Hepatocyte (in vitro differentiated cells): Measurements from ENCODE around the gene HNRNPDL. TPM values are rescaled to one million over a fixed set of nuclear protein-coding genes. Genes with fewer than 3 reads are reported as not detected.
A peak's percentile ranks its signal among the peaks of the same experiment; 100 is the strongest.

Experiments used
- DNase-seq: peaks from one replicate; pipeline ENCODE4 v3.0.0-alpha.2; 2016; ENCODE audit warnings: low spot score
- H2AFZ ChIP-seq: fragments of 200-600 bp; sonication (generic); 2 replicates; pipeline ENCODE4 v1.6.0; 2016; ENCODE audit warnings: antibody characterized with exemption, mild to moderate bottlenecking
- H3K27ac ChIP-seq: fragments of 200-600 bp; sonication (generic); 2 replicates; pipeline ENCODE4 v1.5.1; 2016; ENCODE audit warnings: mild to moderate bottlenecking
- H3K27me3 ChIP-seq: fragments of 200-600 bp; sonication (generic); 2 replicates; pipeline ENCODE4 v1.6.1; 2016
- H3K36me3 ChIP-seq: fragments of 200-600 bp; sonication (generic); replicated peaks from 2 replicates; pipeline ENCODE4 v1.5.1; 2016; ENCODE audit warnings: low read depth; ENCODE audit not compliant: insufficient read depth
- H3K4me1 ChIP-seq: fragments of 200-600 bp; sonication (generic); 2 replicates; pipeline ENCODE4 v1.5.1; 2016; ENCODE audit warnings: mild to moderate bottlenecking, moderate library complexity; ENCODE audit not compliant: insufficient read depth
- H3K4me2 ChIP-seq: fragments of 200-600 bp; sonication (generic); 2 replicates; pipeline ENCODE4 v1.6.0; 2016
- H3K4me3 ChIP-seq: fragments of 200-600 bp; sonication (generic); 2 replicates; pipeline ENCODE4 v1.5.1; 2016; ENCODE audit warnings: mild to moderate bottlenecking
- H3K79me2 ChIP-seq: fragments of 200-600 bp; sonication (generic); 2 replicates; pipeline ENCODE4 v1.6.0; 2017; ENCODE audit warnings: mild to moderate bottlenecking
- H3K9me2 ChIP-seq: fragments of 200-600 bp; sonication (generic); replicated peaks from 2 replicates; pipeline ENCODE4 v1.6.0; 2017; ENCODE audit warnings: mild to moderate bottlenecking; ENCODE audit not compliant: insufficient read depth
- H3K9me3 ChIP-seq: fragments of 200-600 bp; sonication (generic); 2 replicates; pipeline ENCODE4 v1.5.1; 2016; ENCODE audit warnings: low read depth, mild to moderate bottlenecking
- H4K20me1 ChIP-seq: fragments of 200-600 bp; sonication (generic); 2 replicates; pipeline ENCODE4 v1.6.0; 2016; ENCODE audit warnings: mild to moderate bottlenecking; ENCODE audit not compliant: insufficient read depth, poor library complexity, severe bottlenecking
- CTCF ChIP-seq: fragments of 200-600 bp; sonication (generic); IDR thresholded peaks from 2 replicates; pipeline ENCODE4 v1.5.1; 2016; ENCODE audit warnings: antibody characterized with exemption, mild to moderate bottlenecking; ENCODE audit not compliant: poor library complexity
- EZH2 ChIP-seq: fragments of 200-600 bp; sonication (generic); IDR thresholded peaks from 2 replicates; pipeline ENCODE4 v1.6.1; 2016; ENCODE audit warnings: antibody characterized with exemption, mild to moderate bottlenecking, borderline replicate concordance
- EZH2phosphoT487 ChIP-seq: fragments of 200-600 bp; sonication (generic); IDR thresholded peaks from one replicate; pipeline ENCODE4 v1.6.1; 2018; ENCODE audit warnings: antibody characterized with exemption, mild to moderate bottlenecking, low read depth, moderate library complexity; ENCODE audit not compliant: unreplicated experiment, severe bottlenecking
- WGBS: methylation state at CpG from one replicate; pipeline ENCODE4 v1.1.6; 2016; ENCODE audit warnings: low lambda C conversion rate; ENCODE audit errors: missing lambda C conversion rate; 5-methylcytosine and 5-hydroxymethylcytosine counted together
- polyA plus RNA-seq: library from polyadenylated mRNA; unstranded; fragments of >200 nt; fragmentation: Nextera tagmentation; extraction: Ambion mirVana; gene quantifications from 2 replicates; pipeline ENCODE4 v1.2.1, GENCODE V29; 2016
- total RNA-seq: library from RNA; depleted of rRNA; stranded (reverse); fragments of >200 nt; gene quantifications from 2 replicates; pipeline ENCODE4 v1.2.3, GENCODE V29; 2014

Gene HNRNPDL
- total and polyA plus RNA-seq, 2 experiments from 2014 or later, result 187 to 268 TPM

- Histone ChIP-seq H3K4me3 (no peak overlapping the region), H3K27me3 (no peaks in the 10 kb centered on the region), H3K9me3 (no peaks in the 10 kb centered on the region), H3K9me2 (no peaks in the 10 kb centered on the region), H3K4me1 (peaks cover 4% of the 10 kb centered on the region), H2AFZ (no peak overlapping the region), H3K27ac (no peak overlapping the region), H3K36me3 (no peaks in the 10 kb centered on the region), H3K4me2 (no peak overlapping the region), H4K20me1 (no peaks in the 10 kb centered on the region), H3K79me2 (no peaks in the 10 kb centered on the region)
- DNase-seq, result no peak
- 100% methylated on average over 1 of the region's 1 CpG for WGBS
- TF ChIP-seq CTCF (no peak), EZH2phosphoT487 (no peak), EZH2 (no peak)
Observed at GRCh38 chr4:82463221-82463620, 33.0 kb upstream of the HNRNPDL start.

GRCh38 chr4:82462415-82462831 is 32.2 kb upstream of the HNRNPDL start:
- H3K9me2 ChIP-seq, result no peaks in the 10 kb centered on the region
- no peaks in the 10 kb centered on the region for H3K36me3 ChIP-seq
- no peak overlapping the region for H2AFZ ChIP-seq
- H3K9me3 ChIP-seq, result no peaks in the 10 kb centered on the region
- TF ChIP-seq CTCF (peak; percentile 98), EZH2 (no peak), EZH2phosphoT487 (no peak)
- DNase-seq, result peak; percentile 93
- no peak overlapping the region for H3K27ac ChIP-seq
- no peaks in the 10 kb centered on the region for H3K79me2 ChIP-seq
- H3K27me3 ChIP-seq, result no peaks in the 10 kb centered on the region
- H3K4me1 ChIP-seq, result peaks cover 4% of the 10 kb centered on the region
- no peaks in the 10 kb centered on the region for H4K20me1 ChIP-seq
- H3K4me3 ChIP-seq, result no peak overlapping the region
- 17% methylated on average over 7 of the region's 7 CpGs for WGBS
- H3K4me2 ChIP-seq, result peak overlapping the region; percentile 11

- H3K4me1 ChIP-seq, result peaks cover 4% of the 10 kb centered on the region
- H2AFZ ChIP-seq, result no peak overlapping the region
- no peak for DNase-seq
- no peaks in the 10 kb centered on the region for H3K79me2 ChIP-seq
- WGBS, result 90% methylated on average over 2 of the region's 2 CpGs
- no peaks in the 10 kb centered on the region for H3K9me2 ChIP-seq
- no peak for TF ChIP-seq EZH2phosphoT487
- no peak for TF ChIP-seq EZH2
- TF ChIP-seq CTCF, result no peak
- no peaks in the 10 kb centered on the region for H3K27me3 ChIP-seq
- no peak overlapping the region for H3K4me2 ChIP-seq
- no peaks in the 10 kb centered on the region for H3K36me3 ChIP-seq
- no peak overlapping the region for H3K4me3 ChIP-seq
- no peaks in the 10 kb centered on the region for H3K9me3 ChIP-seq
- no peaks in the 10 kb centered on the region for H4K20me1 ChIP-seq
- H3K27ac ChIP-seq, result no peak overlapping the region
Observed at GRCh38 chr4:82461710-82462109, 31.4 kb upstream of the HNRNPDL start.

- Histone ChIP-seq H3K4me3 (no peak overlapping the region), H4K20me1 (no peaks in the 10 kb centered on the region), H3K4me1 (peaks cover 4% of the 10 kb centered on the region), H3K27me3 (no peaks in the 10 kb centered on the region), H3K79me2 (no peaks in the 10 kb centered on the region), H3K9me2 (no peaks in the 10 kb centered on the region), H3K9me3 (no peaks in the 10 kb centered on the region), H3K27ac (no peak overlapping the region), H2AFZ (no peak overlapping the region), H3K4me2 (no peak overlapping the region), H3K36me3 (no peaks in the 10 kb centered on the region)
- no peak for DNase-seq
- WGBS, result 85% methylated on average over 2 of the region's 2 CpGs
- no peak for TF ChIP-seq EZH2phosphoT487
- TF ChIP-seq CTCF, result no peak
Observed at GRCh38 chr4:82458729-82459128, 28.5 kb upstream of the HNRNPDL start.
